Mesenchymal stem cell (in vitro differentiated cells and primary cell): Measurements from ENCODE around the gene VNN1.
"Not testable (repeated sequence)": the region's sequence is repeated elsewhere in the genome, so short reads cannot be mapped to it uniquely, and the experiment has no call there.

Experiments used
- DNase-seq: peaks from one replicate; pipeline ENCODE4 v3.0.0-alpha.2; 2013
- H2AFZ ChIP-seq: one replicate; pipeline ENCODE4 v1.6.1; 2013; ENCODE audit warnings: low read depth, mild to moderate bottlenecking, control low read depth, inconsistent platforms, low read length, moderate library complexity
- H2AK5ac ChIP-seq: 2 replicates; pipeline ENCODE4 v1.6.1; 2013; ENCODE audit warnings: low read length, moderate library complexity, mild to moderate bottlenecking, inconsistent platforms; ENCODE audit not compliant: severe bottlenecking
- H2BK120ac ChIP-seq: one replicate; pipeline ENCODE4 v1.6.1; 2013; ENCODE audit warnings: low read depth, mild to moderate bottlenecking, inconsistent platforms, low read length, moderate library complexity
- H2BK12ac ChIP-seq, 2 experiments: one replicate each; pipeline ENCODE4 v1.6.1; 2013; ENCODE audit warnings: inconsistent platforms in 2 of 2, low read length in 2 of 2, mild to moderate bottlenecking in 2 of 2, moderate library complexity in 2 of 2, control low read depth in 1 of 2
- H2BK15ac ChIP-seq: one replicate; pipeline ENCODE4 v1.6.1; 2013; ENCODE audit warnings: mild to moderate bottlenecking, low read depth, inconsistent platforms; ENCODE audit not compliant: poor library complexity, severe bottlenecking
- H2BK5ac ChIP-seq: 2 replicates; pipeline ENCODE4 v1.6.1; 2013; ENCODE audit warnings: low read depth, mild to moderate bottlenecking, low read length, control low read depth, inconsistent platforms; ENCODE audit not compliant: poor library complexity, severe bottlenecking
- H3K14ac ChIP-seq, 2 experiments: one replicate each; pipeline ENCODE4 v1.6.1; 2013; ENCODE audit warnings: inconsistent platforms in 2 of 2, low read length in 2 of 2, control low read depth in 1 of 2, mild to moderate bottlenecking in 1 of 2, moderate library complexity in 1 of 2
- H3K18ac ChIP-seq, 2 experiments: one replicate each; pipeline ENCODE4 v1.6.1; 2013; ENCODE audit warnings: inconsistent platforms in 2 of 2, low read length in 2 of 2, control low read depth in 1 of 2, low read depth in 1 of 2, mild to moderate bottlenecking in 1 of 2
- H3K23ac ChIP-seq, 2 experiments: one replicate each; pipeline ENCODE4 v1.6.1; 2013; ENCODE audit warnings: inconsistent platforms in 2 of 2, low read length in 2 of 2, mild to moderate bottlenecking in 2 of 2, moderate library complexity in 2 of 2, control low read depth in 1 of 2
- H3K27ac ChIP-seq: 2 replicates; pipeline ENCODE4 v1.5.1; 2013; ENCODE audit warnings: mild to moderate bottlenecking, moderate library complexity, low read length, control low read depth, inconsistent platforms; ENCODE audit not compliant: poor library complexity, severe bottlenecking
- H3K27me3 ChIP-seq, 2 experiments: 2 replicates each; pipeline versions ENCODE4 v1.6.1 to v1.7.0; 2013; ENCODE audit warnings: low read length in 2 of 2, mild to moderate bottlenecking in 2 of 2, moderate library complexity in 2 of 2, control low read depth in 1 of 2, inconsistent platforms in 1 of 2; ENCODE audit not compliant: control insufficient read depth in 1 of 2, insufficient read depth in 1 of 2
- H3K36me3 ChIP-seq, 2 experiments: 2 replicates each; pipeline versions ENCODE4 v1.6.1 to v1.7.0; 2013; ENCODE audit warnings: low read length in 2 of 2, control low read depth in 1 of 2, inconsistent platforms in 1 of 2, low read depth in 1 of 2, mild to moderate bottlenecking in 1 of 2; ENCODE audit not compliant: insufficient read depth in 2 of 2, control insufficient read depth in 1 of 2
- H3K4ac ChIP-seq, 2 experiments: one replicate each; pipeline ENCODE4 v1.6.1; 2013; ENCODE audit warnings: inconsistent platforms in 2 of 2, low read length in 2 of 2, mild to moderate bottlenecking in 2 of 2, moderate library complexity in 2 of 2, control low read depth in 1 of 2, low read depth in 1 of 2
- H3K4me1 ChIP-seq: 2 replicates; pipeline ENCODE4 v1.6.1; 2013; ENCODE audit warnings: low read depth, low read length, control low read depth; ENCODE audit not compliant: control insufficient read depth, insufficient read depth
- H3K4me2 ChIP-seq: 2 replicates; pipeline ENCODE4 v1.6.1; 2013; ENCODE audit warnings: low read length, mild to moderate bottlenecking, inconsistent platforms; ENCODE audit not compliant: poor library complexity, severe bottlenecking
- H3K4me3 ChIP-seq, 2 experiments: 2 replicates each; pipeline versions ENCODE4 v1.5.1 to v1.7.0; 2013; ENCODE audit warnings: low read length in 2 of 2, mild to moderate bottlenecking in 2 of 2, control low read depth in 1 of 2, low read depth in 1 of 2; ENCODE audit not compliant: insufficient read depth in 1 of 2
- H3K79me1 ChIP-seq: replicated peaks from 2 replicates; pipeline ENCODE4 v1.6.1; 2013; ENCODE audit warnings: mild to moderate bottlenecking, control low read depth, low read length, inconsistent platforms; ENCODE audit not compliant: poor library complexity, severe bottlenecking
- H3K9ac ChIP-seq: 2 replicates; pipeline ENCODE4 v1.7.0; 2013; ENCODE audit warnings: mild to moderate bottlenecking, low read length, moderate library complexity
- H3K9me3 ChIP-seq: 2 replicates; pipeline ENCODE4 v1.7.0; 2013; ENCODE audit warnings: mild to moderate bottlenecking, low read length; ENCODE audit not compliant: control insufficient read depth
- H4K8ac ChIP-seq: one replicate; pipeline ENCODE4 v1.6.1; 2013; ENCODE audit warnings: inconsistent platforms, mild to moderate bottlenecking, low read length, moderate library complexity
- H4K91ac ChIP-seq: one replicate; pipeline ENCODE4 v1.6.1; 2013; ENCODE audit warnings: mild to moderate bottlenecking, low read length, inconsistent platforms
- WGBS: methylation state at CpG from one replicate; pipeline ENCODE4 v1.1.7; 2013; ENCODE audit warnings: mixed read lengths; 5-methylcytosine and 5-hydroxymethylcytosine counted together

VNN1 gene

DNA sequence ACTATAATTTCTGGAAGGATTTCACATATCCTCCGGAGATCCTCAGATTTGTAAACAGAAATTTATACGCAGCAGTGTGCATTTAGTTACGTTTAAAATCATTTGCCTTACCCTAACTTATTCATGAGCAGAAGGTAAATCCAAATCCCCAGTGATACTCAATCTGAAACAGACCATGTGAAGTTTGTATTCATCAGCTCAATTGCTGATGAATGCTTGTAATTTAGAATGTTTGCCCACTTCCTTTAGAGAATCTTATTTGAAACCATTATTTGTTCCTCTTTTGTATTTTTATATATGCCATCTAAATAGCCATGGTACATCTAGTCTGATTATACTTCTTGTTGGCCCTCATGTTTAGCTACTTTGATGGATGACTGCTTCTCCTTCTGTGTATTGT is 70.3 kb downstream of the VNN1 start:
- Histone ChIP-seq H3K14ac (no peak overlapping the region), H3K27ac (no peak overlapping the region), H3K4ac (no peak overlapping the region), H2AFZ (no peak overlapping the region), H2BK120ac (no peak overlapping the region), H2BK15ac (no peak overlapping the region), H4K8ac (no peak overlapping the region), H3K4me2 (no peak overlapping the region), H3K4me1 (no peaks in the 10 kb centered on the region), H3K9ac (no peak overlapping the region), H3K9me3 (no peaks in the 10 kb centered on the region), H2AK5ac (no peak overlapping the region), H3K18ac (no peak overlapping the region), H3K27me3 (no peaks in the 10 kb centered on the region), H4K91ac (no peak overlapping the region), H3K4me3 (no peak overlapping the region), H3K79me1 (no peaks in the 10 kb centered on the region), H2BK5ac (no peak overlapping the region), H3K36me3 (no peaks in the 10 kb centered on the region), H2BK12ac (no peak overlapping the region), H3K23ac (no peak overlapping the region)
- DNase-seq: no peak
- WGBS: 82% methylated on average over 3 of the region's 3 CpGs

DNA sequence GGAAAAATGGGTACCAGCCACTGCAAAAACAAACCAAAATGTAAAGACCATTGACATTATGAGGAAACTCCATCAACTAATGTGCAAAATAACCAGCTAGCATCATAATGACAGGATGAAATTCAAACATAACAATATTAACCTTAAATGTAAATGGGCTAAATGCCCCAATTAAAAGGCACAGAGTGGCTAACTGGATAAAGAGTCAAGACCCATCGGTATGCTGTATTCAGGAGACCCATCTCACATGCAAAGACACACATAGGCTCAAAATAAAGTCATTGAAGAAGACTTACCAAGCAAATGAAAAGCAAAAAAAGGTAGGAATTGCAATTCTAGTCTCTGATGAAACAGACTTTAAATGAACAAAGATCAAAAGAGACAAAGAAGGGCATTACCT is 76.7 kb downstream of the VNN1 start:
- not testable (repeated sequence) for H3K4me2 ChIP-seq, H2AFZ ChIP-seq, H2AK5ac ChIP-seq, H4K8ac ChIP-seq, H3K27ac ChIP-seq, H3K14ac ChIP-seq, H2BK120ac ChIP-seq, H3K18ac ChIP-seq, DNase-seq, H2BK5ac ChIP-seq, H3K79me1 ChIP-seq, H3K4me1 ChIP-seq, H3K9ac ChIP-seq, H2BK15ac ChIP-seq, H3K36me3 ChIP-seq, H3K9me3 ChIP-seq, H2BK12ac ChIP-seq, H3K23ac ChIP-seq, H4K91ac ChIP-seq, H3K4me3 ChIP-seq, H3K4ac ChIP-seq
- WGBS: no CpG with 5 or more reads among the region's 1 CpG
- H3K27me3 ChIP-seq: peaks cover 10 to 21% of the 10 kb centered on the region in 2 experiments

DNA sequence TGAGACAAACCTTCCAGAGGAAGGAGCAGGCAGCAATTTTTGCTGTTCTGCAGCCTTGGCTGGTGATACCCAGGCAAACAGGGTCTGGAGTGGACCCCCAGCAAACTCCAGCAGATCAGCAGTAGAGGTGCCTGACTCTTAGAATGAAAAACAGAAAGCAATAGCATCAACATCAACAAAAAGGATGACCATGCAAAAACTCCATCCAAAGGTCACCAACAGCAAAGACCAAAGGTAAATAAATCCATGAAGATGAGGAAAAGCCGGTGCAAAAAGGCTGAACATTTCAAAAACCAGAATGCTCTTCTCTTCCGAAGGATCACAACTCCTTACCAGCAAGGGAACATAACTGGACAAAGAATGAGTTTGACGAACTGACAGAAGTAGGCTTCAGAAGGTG is 77.9 kb downstream of the VNN1 start:
- H2AFZ ChIP-seq, H3K27ac ChIP-seq, H3K9me3 ChIP-seq, H3K4me2 ChIP-seq, H2BK5ac ChIP-seq, H2BK12ac ChIP-seq, H3K4me1 ChIP-seq, DNase-seq, H3K79me1 ChIP-seq, H3K4me3 ChIP-seq, H2AK5ac ChIP-seq, H3K9ac ChIP-seq, H4K91ac ChIP-seq, H3K14ac ChIP-seq, H2BK15ac ChIP-seq, H2BK120ac ChIP-seq, H3K4ac ChIP-seq, H4K8ac ChIP-seq, H3K36me3 ChIP-seq, H3K18ac ChIP-seq, H3K23ac ChIP-seq: not testable (repeated sequence)
- H3K27me3 ChIP-seq: peaks cover 10 to 25% of the 10 kb centered on the region in 2 experiments
- 100% methylated on average over 1 of the region's 3 CpGs for WGBS

- H3K4me2 ChIP-seq, H3K18ac ChIP-seq, H4K91ac ChIP-seq, H3K4me3 ChIP-seq, H3K4ac ChIP-seq, H4K8ac ChIP-seq, H3K79me1 ChIP-seq, H2BK15ac ChIP-seq, H2BK5ac ChIP-seq, H3K36me3 ChIP-seq, H3K4me1 ChIP-seq, H3K9me3 ChIP-seq, H3K9ac ChIP-seq, H2AK5ac ChIP-seq, H2BK12ac ChIP-seq, H3K14ac ChIP-seq, H3K27ac ChIP-seq, H3K23ac ChIP-seq, H2BK120ac ChIP-seq, H2AFZ ChIP-seq, DNase-seq: not testable (repeated sequence)
- H3K27me3 ChIP-seq: peaks cover 10 to 25% of the 10 kb centered on the region in 2 experiments
- WGBS: 30% methylated on average over 3 of the region's 3 CpGs
These were observed 78.6 kb downstream of the VNN1 start for GRCh38 chr6:132635288-132635687.
